Effector memory CD4-positive, alpha-beta T cell (primary cell): ENCODE results near the gene SWI5.

ENCODE experiments used
- DNase-seq, 3 donors: peaks; one replicate each; pipeline ENCODE4 v3.0.0-alpha.2; 2020
- H3K27ac ChIP-seq: 2 replicates; pipeline ENCODE4 v1.7.0; 2013; ENCODE audit warnings: mild to moderate bottlenecking, low read length, moderate library complexity; ENCODE audit not compliant: insufficient read depth, poor library complexity, severe bottlenecking
- H3K27me3 ChIP-seq: replicated peaks from 2 replicates; pipeline ENCODE4 v1.7.0; 2013; ENCODE audit warnings: mild to moderate bottlenecking, low read length; ENCODE audit not compliant: insufficient read depth, control insufficient read depth, poor library complexity, severe bottlenecking
- H3K36me3 ChIP-seq: 2 replicates; pipeline ENCODE4 v1.7.0; 2013; ENCODE audit warnings: mild to moderate bottlenecking, low read length, moderate library complexity; ENCODE audit not compliant: control insufficient read depth, insufficient read depth
- H3K4me1 ChIP-seq: 2 replicates; pipeline ENCODE4 v1.7.0; 2013; ENCODE audit warnings: low read length, mild to moderate bottlenecking; ENCODE audit not compliant: control insufficient read depth, insufficient read depth, poor library complexity, severe bottlenecking
- H3K4me3 ChIP-seq: 2 replicates; pipeline ENCODE4 v1.7.0; 2013; ENCODE audit warnings: low read length, low read depth, mild to moderate bottlenecking; ENCODE audit not compliant: insufficient read depth, poor library complexity, severe bottlenecking
- H3K9me3 ChIP-seq: 2 replicates; pipeline ENCODE4 v1.7.0; 2013; ENCODE audit warnings: mild to moderate bottlenecking, low read length, moderate library complexity; ENCODE audit not compliant: control insufficient read depth

The SWI5 gene

DNA sequence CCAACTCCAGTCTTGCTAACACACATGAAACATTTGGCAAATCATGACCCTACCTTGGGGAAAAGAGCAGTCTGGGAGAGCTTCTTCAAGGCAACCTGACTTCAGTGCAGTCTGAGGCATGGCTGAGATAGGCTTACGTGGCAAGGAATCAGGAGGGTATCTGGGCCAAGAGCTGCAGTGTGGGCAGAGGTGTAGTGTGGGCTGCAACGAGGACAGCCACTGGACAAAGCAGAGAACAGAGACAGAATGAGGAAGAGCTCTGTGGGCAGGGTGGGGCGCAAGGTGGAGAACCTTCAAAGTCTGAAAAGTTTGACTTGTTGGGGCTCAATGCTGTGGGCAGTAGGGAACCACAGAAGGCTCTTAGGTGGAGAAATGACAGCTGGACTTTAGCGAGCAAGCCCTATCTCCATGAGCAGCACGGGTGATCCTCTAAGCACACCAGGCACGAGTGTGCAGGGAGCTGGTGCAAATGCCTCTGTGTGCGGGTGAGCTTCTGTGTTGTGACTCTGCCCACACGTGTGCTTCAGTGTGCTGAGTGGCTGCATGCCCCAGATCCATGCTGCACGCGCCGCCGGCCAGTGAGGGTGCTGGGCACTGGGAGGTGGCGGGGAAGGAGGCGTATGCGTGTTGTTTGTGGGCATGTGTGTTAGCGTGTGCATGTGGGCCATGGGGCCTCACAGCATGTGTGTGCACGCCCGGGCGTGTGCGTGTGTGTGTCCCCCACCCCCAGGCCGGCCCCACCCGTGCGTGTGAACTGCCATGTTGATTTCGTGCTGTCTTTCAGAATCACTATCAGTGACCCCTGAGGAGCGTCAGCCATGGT, 23.5 kb upstream of the SWI5 start:
- no peaks in the 10 kb centered on the region for H3K36me3 ChIP-seq
- no peak for DNase-seq
- peaks cover 14% of the 10 kb centered on the region for H3K4me1 ChIP-seq
- H3K4me3 ChIP-seq = no peak overlapping the region
- no peaks in the 10 kb centered on the region for H3K9me3 ChIP-seq
- no peak overlapping the region for H3K27ac ChIP-seq
- no peaks in the 10 kb centered on the region for H3K27me3 ChIP-seq

DNA sequence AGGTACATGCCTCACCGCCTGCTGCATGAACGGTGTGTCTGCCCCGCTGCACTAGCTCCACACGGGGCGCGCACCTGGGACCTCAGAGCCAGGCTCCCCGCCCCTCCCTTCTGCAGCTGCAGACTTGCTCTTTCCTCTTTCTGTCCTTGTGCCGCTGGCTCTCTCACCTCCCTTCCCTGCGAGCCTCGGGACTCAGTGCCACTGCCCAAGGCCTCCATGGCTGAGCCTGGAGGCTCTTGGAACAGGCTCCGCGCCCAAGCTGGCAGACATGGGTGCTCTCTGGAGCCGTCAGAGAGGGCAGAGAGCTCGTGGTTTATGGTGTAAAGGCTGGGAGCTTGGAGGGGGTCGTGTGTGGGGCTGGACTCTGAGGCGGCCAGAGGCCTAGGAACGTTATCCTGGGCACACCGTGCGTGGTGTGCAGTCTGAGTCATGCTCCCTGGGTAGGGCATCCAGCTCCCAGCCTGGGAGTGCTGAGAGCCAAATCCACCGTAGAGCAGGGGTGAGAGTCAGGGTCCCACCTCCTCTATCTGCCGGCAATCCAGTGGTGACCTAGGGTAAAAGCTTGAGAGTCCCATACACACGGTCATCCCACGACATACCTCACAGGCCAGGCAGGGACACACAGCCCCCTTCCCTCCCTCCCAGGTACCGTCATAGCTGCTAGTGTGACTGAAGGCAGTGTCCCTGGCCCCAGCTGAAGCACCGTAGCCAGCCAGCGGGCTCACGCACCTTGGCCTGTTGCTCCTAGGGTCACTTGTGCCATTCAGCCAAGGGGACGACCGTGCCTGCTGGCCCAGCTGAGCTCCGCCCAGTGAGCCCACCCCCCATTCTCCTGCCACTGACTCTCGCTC, 22.7 kb upstream of the SWI5 start:
- Histone ChIP-seq H3K27me3 (no peaks in the 10 kb centered on the region), H3K27ac (no peak overlapping the region), H3K9me3 (no peaks in the 10 kb centered on the region), H3K4me3 (no peak overlapping the region), H3K4me1 (peaks cover 14% of the 10 kb centered on the region), H3K36me3 (peaks cover 4% of the 10 kb centered on the region)
- no peak for DNase-seq

DNA sequence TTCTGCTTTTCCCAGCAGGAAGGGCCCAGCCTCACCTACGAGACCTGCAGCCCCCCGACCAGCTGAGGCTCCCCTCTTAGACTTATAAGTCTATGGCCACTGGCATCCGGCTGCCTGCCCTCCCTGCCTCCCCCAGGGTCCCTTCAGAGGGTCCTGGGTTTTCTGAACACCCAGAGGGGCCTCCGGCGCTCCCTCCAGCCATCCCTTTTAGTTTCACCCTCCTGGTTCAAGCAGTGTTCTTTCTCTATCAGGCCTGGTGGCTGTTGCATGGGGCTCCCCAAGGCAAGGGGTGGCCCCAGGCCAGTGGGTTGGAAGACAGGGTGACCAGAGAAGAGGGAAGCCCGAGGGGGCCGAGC, 22.1 kb upstream of the SWI5 start:
- Histone ChIP-seq H3K4me1 (peaks cover 14% of the 10 kb centered on the region), H3K27ac (no peak overlapping the region), H3K36me3 (peaks cover 10% of the 10 kb centered on the region), H3K27me3 (no peaks in the 10 kb centered on the region), H3K9me3 (no peaks in the 10 kb centered on the region), H3K4me3 (no peak overlapping the region)
- no peak for DNase-seq

DNA sequence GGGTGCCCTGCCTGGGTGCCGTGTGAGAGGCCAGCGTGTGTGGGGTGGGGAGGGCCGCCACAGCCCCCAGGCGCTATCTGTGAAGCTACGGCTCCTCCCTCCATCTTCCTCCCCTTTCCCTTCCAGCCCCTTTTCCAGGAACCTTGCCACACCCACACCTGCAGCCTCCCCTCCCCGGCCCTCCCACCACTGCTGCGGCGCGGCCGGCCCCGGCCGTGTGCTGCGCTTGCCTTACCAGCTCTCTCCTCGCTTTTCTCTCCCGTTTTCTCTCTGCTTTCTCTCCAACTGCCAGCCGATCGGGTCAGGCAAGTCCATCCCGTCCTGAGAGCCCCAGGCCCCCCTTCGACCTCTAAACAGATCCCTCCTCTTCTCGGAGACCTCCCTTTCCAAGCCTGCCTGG, 21.7 kb upstream of the SWI5 start:
- peaks cover 14% of the 10 kb centered on the region for H3K4me1 ChIP-seq
- no peak for DNase-seq
- H3K27me3 ChIP-seq = no peaks in the 10 kb centered on the region
- H3K27ac ChIP-seq = no peak overlapping the region
- no peaks in the 10 kb centered on the region for H3K9me3 ChIP-seq
- H3K4me3 ChIP-seq = no peak overlapping the region
- peaks cover 14% of the 10 kb centered on the region for H3K36me3 ChIP-seq

DNA sequence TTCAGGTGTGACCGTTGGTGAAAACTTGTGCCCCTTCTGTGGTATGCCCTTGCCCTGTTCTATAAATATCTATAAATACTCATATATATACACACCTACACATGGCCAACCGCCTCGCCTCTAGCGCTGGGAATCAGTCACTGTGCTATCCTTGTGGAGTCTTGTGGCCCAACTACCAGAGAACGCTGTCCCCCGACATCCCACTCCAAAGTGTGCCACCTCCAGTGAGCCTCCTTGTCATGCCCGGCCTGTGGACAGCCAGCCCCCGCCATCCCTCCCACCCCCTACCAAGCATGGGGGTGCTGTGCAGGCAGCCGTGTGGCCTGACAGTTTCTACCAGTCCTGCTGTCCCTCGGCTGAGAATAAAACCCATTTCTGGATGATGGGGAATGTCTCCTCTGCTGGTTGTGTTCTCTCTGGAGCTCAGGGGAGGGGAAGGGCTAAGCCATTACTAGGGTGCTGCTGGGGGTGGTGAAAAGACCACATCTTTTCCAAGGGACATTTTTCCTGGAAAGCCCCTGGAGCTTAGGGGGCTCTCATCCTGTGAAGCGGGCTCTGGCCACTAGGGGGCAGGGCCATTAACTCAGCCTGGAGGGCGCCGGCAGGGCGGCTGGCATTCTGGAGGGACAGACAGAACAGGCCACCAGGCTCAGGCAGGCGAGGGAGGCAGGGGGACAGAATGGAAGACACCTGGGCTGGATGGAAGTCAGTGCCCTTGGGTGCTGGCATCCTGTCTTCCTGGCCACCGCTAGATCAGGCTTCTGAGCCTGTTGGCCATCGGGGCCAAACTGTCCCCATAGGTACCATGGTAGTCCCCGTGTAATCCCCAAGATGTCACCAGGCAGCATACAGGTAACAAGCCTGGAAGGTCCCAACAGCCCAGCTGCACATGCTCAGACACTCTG, 21.0 kb upstream of the SWI5 start:
- Histone ChIP-seq H3K27me3 (no peaks in the 10 kb centered on the region), H3K36me3 (peaks cover 21% of the 10 kb centered on the region), H3K4me1 (peaks cover 10% of the 10 kb centered on the region), H3K27ac (no peak overlapping the region), H3K4me3 (no peak overlapping the region), H3K9me3 (no peaks in the 10 kb centered on the region)
- peak in 2 of 3 donors; percentile 16 to 32 for DNase-seq

DNA sequence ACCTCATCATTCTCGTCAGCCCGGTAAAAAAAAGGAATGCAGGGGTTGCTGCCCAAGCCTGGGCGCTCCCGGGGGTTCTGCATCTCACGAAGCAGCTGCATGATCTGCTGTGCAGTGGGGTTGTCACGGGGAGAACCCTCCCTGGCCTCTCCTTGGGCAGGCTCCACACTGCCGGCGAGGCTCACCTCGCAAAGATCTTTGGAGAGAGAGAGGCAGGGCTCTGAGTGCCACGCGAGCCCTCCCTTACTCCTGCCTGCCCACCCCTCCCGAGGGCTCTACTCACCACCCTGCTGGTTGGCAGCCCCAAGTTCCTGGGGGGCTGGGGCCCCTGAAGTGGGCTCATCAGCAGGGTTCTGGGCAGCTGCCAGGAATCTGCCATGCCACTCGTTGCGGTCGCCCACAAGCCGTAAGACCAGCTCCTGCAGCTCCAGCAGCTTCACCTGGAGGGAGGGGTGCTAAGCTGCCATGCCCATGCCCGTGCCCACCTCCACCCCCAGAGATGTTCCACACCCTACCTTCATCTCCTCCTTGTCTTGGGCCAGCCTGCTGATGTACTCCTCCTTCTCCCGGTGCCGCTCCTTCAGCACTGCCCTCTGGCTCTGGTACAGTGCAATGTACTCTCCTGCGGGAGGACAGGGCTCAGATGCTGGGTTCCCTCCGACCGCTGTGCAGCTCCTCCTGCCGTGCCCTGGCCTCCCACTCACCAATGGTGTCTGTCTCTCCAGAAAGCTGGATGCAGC, 18.8 kb upstream of the SWI5 start:
- Histone ChIP-seq H3K4me1 (no peaks in the 10 kb centered on the region), H3K4me3 (no peak overlapping the region), H3K36me3 (peaks cover 43% of the 10 kb centered on the region), H3K27ac (no peak overlapping the region), H3K9me3 (no peaks in the 10 kb centered on the region), H3K27me3 (no peaks in the 10 kb centered on the region)
- no peak for DNase-seq

DNA sequence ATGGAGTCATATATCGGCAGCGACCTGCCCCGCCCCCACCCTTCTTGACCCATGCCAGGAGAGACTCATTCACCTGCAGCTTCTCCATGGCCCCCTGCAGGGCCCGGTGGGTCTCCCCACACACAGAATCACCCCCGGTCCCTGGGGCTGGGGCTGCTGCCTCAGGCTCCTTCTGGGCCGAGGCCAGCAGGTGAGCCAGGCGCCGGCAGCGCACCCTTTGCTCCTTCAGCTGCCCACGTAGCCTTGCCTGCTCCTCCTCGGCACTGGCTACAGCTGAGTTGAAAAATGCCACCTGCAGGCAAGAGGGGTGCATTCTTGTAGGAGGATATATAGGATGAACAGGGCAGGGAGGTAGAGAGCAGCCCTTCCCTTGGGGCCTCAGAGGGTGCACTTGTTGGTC, 18.2 kb upstream of the SWI5 start:
- no peak for DNase-seq
- Histone ChIP-seq H3K27ac (no peak overlapping the region), H3K9me3 (no peaks in the 10 kb centered on the region), H3K4me1 (no peaks in the 10 kb centered on the region), H3K4me3 (no peak overlapping the region), H3K27me3 (no peaks in the 10 kb centered on the region), H3K36me3 (peaks cover 49% of the 10 kb centered on the region)

DNA sequence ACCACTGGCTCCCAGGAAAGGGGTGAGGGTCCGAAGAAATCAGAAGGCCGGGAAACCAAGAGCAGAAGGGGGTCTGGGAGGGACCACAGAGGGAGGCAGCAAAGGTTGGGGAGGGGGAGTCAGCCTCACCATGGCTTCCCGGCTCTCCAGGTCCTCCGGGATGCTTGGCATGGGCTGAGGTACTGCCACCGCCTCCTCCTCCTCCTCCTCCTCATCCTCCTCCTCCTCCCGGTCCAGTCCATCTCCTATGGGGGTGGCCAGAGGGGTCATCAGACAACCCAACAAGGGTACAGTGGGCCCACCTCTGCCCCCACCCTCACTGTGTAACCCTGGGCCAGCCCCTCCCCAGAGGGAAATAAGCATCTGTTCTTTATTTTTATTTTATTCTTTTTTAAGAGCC, 17.8 kb upstream of the SWI5 start:
- Histone ChIP-seq H3K36me3 (peaks cover 53% of the 10 kb centered on the region), H3K4me3 (no peak overlapping the region)

DNA sequence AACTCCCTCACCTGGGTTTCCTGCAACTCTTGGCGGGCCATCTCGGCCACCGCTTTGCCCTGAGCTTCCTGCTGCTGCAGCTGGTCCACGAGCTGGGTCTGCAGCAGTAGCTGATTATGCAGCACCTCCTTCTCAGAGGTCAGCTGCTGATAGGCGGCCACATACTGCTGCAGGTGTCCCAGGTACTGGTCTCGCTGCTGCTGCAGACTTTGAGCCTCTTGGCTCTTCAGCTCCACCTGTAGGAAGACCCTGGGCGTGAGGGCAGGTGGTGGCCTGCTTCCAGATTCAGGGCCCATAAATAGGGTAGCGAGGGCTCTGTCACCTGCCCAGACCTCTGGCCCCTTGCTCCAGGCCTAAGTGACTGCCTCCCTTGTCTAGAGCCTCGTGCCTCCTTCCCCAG, 16.9 kb upstream of the SWI5 start:
- Histone ChIP-seq H3K9me3 (no peaks in the 10 kb centered on the region), H3K4me1 (no peaks in the 10 kb centered on the region), H3K36me3 (peaks cover 53% of the 10 kb centered on the region), H3K27me3 (no peaks in the 10 kb centered on the region), H3K4me3 (no peak overlapping the region), H3K27ac (no peak overlapping the region)
- no peak for DNase-seq

More for the DNA sequence above, 17.8 kb upstream of the SWI5 start:
- Histone ChIP-seq H3K27ac (no peak overlapping the region), H3K4me1 (no peaks in the 10 kb centered on the region), H3K27me3 (no peaks in the 10 kb centered on the region), H3K9me3 (no peaks in the 10 kb centered on the region)
- DNase-seq = no peak
